A549 (cell line): Measurements from ENCODE around the gene DNM3. TPM values are rescaled to one million over a fixed set of nuclear protein-coding genes. Genes with fewer than 3 reads are reported as not detected.

Experiments used
- ATAC-seq, 2 experiments: fragments of 200-7000 bp in 1 of 2; fragments of >200 bp in 1 of 2; cut with Nextera tagmentation in 1 of 2; cut with Tn5 transposase in 1 of 2; 3 replicates each; pipeline versions ENCODE4 v1.8.0 to v1.9.1; 2018 to 2020; ENCODE audit warnings: mild to moderate bottlenecking in 1 of 2, moderate library complexity in 1 of 2
- CTCF ChIA-PET: fragments of 300-600 bp; sonication (Branson Sonifier 250); formaldehyde crosslinking; extraction: SDS; loops from one replicate; lab custom pipeline; 2021; ENCODE audit warnings: antibody characterized with exemption, inconsistent platforms; lab: Yijun Ruan, JAX
- POLR2A ChIA-PET: fragments of 350-600 bp; formaldehyde crosslinking; extraction: SDS; loops from one replicate; lab custom pipeline; 2021; ENCODE audit warnings: antibody characterized with exemption, inconsistent platforms; lab: Yijun Ruan, JAX
- DNase-seq, 2 experiments: peaks; one replicate each; pipeline versions ENCODE4 v3.0.0 to v3.0.0-alpha.2; 2011 to 2016; ENCODE audit warnings: low read depth in 1 of 2, low spot score in 1 of 2
- FAIRE-seq: peaks from 2 replicates; lab custom pipeline; 2011; peaks lifted over from hg19 to GRCh38; lab: Jason Lieb, UNC
- H3K27ac ChIP-seq, 2 experiments: fragments of >200 bp; sonication (Bioruptor Twin); formaldehyde crosslinking; 3 replicates each; pipeline ENCODE4 v1.5.1; 2016 to 2017
- H3K4me1 ChIP-seq: fragments of >200 bp; sonication (Bioruptor Twin); formaldehyde crosslinking; 3 replicates; pipeline ENCODE4 v1.6.1; 2016
- H3K4me2 ChIP-seq: fragments of >200 bp; sonication (Bioruptor Twin); formaldehyde crosslinking; 3 replicates; pipeline ENCODE4 v1.6.1; 2016
- H3K4me3 ChIP-seq: fragments of >200 bp; sonication (Bioruptor Twin); formaldehyde crosslinking; 3 replicates; pipeline ENCODE4 v1.5.1; 2016
- H3K9me3 ChIP-seq: fragments of >200 bp; sonication (Bioruptor Twin); formaldehyde crosslinking; 3 replicates; pipeline ENCODE4 v1.6.1; 2016
- BCL3 ChIP-seq: fragments of >200 bp; sonication (Bioruptor Twin); formaldehyde crosslinking; IDR thresholded peaks from 3 replicates; pipeline ENCODE4 v1.6.1; 2016
- EHF ChIP-seq: fragments of 250-450 bp; sonication (Bioruptor Pico); IDR thresholded peaks from 2 replicates; pipeline ENCODE4 v1.5.0; 2020; ENCODE audit warnings: mild to moderate bottlenecking
- ELK1 ChIP-seq: fragments of 150-350 bp; IDR thresholded peaks from 2 replicates; pipeline ENCODE4 v1.6.1; 2014; ENCODE audit warnings: low read depth, mild to moderate bottlenecking, low read length
- EP300 ChIP-seq, 2 experiments: fragments of >200 bp; sonication (Bioruptor Twin); formaldehyde crosslinking; IDR thresholded peaks; 2 replicates in 1 of 2; 3 replicates in 1 of 2; pipeline ENCODE4 v1.6.1; 2016 to 2017
- FOSB ChIP-seq: fragments of 250-450 bp; sonication (Bioruptor Pico); IDR thresholded peaks from 2 replicates; pipeline ENCODE4 v1.5.0; 2020; ENCODE audit warnings: mild to moderate bottlenecking, moderate library complexity
- FOSL2 ChIP-seq, 2 experiments: fragments of 450-650 bp in 1 of 2; fragments of >200 bp in 1 of 2; sonication (Bioruptor Twin) in 1 of 2; formaldehyde crosslinking; IDR thresholded peaks; 2 replicates each; pipeline versions ENCODE4 v1.5.0 to v1.6.1; 2016 to 2020; ENCODE audit warnings: mild to moderate bottlenecking in 1 of 2, moderate library complexity in 1 of 2
- FOXS1 ChIP-seq: fragments of 250-450 bp; sonication (Bioruptor Pico); IDR thresholded peaks from 2 replicates; pipeline ENCODE4 v1.5.0; 2020; ENCODE audit warnings: mild to moderate bottlenecking, moderate library complexity
- GATA3 ChIP-seq: IDR thresholded peaks from 2 replicates; pipeline ENCODE4 v1.6.1; 2012; ENCODE audit warnings: borderline replicate concordance
- HDAC2 ChIP-seq: fragments of 200-600 bp; sonication (generic); IDR thresholded peaks from 2 replicates; pipeline ENCODE4 v1.6.1; 2016
- HES2 ChIP-seq: fragments of >200 bp; sonication (Bioruptor Twin); formaldehyde crosslinking; IDR thresholded peaks from 2 replicates; pipeline ENCODE4 v1.6.1; 2016
- HEYL ChIP-seq: fragments of 250-450 bp; sonication (Bioruptor Pico); IDR thresholded peaks from 2 replicates; pipeline ENCODE4 v1.8.0; 2021; ENCODE audit warnings: mild to moderate bottlenecking, moderate library complexity
- HMGXB4 ChIP-seq: fragments of 250-450 bp; sonication (Bioruptor Pico); IDR thresholded peaks from 2 replicates; pipeline ENCODE4 v1.5.0; 2021; ENCODE audit warnings: mild to moderate bottlenecking, moderate library complexity, borderline replicate concordance
- HOXA7 ChIP-seq: fragments of 250-450 bp; sonication (Bioruptor Pico); IDR thresholded peaks from 2 replicates; pipeline ENCODE4 v1.5.0; 2020; ENCODE audit warnings: mild to moderate bottlenecking, moderate library complexity
- HOXB13 ChIP-seq: fragments of 250-450 bp; sonication (Bioruptor Pico); IDR thresholded peaks from 2 replicates; pipeline ENCODE4 v1.5.0; 2020; ENCODE audit warnings: low read depth, mild to moderate bottlenecking, moderate library complexity
- JUN ChIP-seq, 2 experiments: fragments of >200 bp; sonication (Bioruptor Twin); formaldehyde crosslinking; IDR thresholded peaks; 2 replicates in 1 of 2; 3 replicates in 1 of 2; pipeline ENCODE4 v1.6.1; 2016 to 2017
- JUNB ChIP-seq: fragments of >200 bp; sonication (Bioruptor Twin); formaldehyde crosslinking; IDR thresholded peaks from 2 replicates; pipeline ENCODE4 v1.6.1; 2016
- MAX ChIP-seq: IDR thresholded peaks from 2 replicates; pipeline ENCODE4 v1.6.1; 2012
- MAZ ChIP-seq: fragments of 150-350 bp; IDR thresholded peaks from 2 replicates; pipeline ENCODE4 v1.6.1; 2014; ENCODE audit warnings: antibody characterized with exemption, low read depth, low read length, borderline replicate concordance
- MYC ChIP-seq: IDR thresholded peaks from 2 replicates; pipeline ENCODE4 v1.6.1; 2012; ENCODE audit warnings: mild to moderate bottlenecking, inconsistent platforms, low read length, improper control_type of control experiment, borderline replicate concordance
- NFE2L2 ChIP-seq: fragments of 150-350 bp; conservative IDR thresholded peaks from 2 replicates; pipeline ENCODE4 v1.6.1; 2014; ENCODE audit warnings: low read length
- NR3C1 ChIP-seq: fragments of >200 bp; sonication (Bioruptor Twin); formaldehyde crosslinking; IDR thresholded peaks from 3 replicates; pipeline ENCODE4 v1.6.1; 2017
- POLR2A ChIP-seq: IDR thresholded peaks from 2 replicates; pipeline ENCODE4 v1.6.1; 2012; ENCODE audit warnings: mild to moderate bottlenecking, low read length
- RARB ChIP-seq: fragments of 250-450 bp; sonication (Bioruptor Pico); IDR thresholded peaks from 2 replicates; pipeline ENCODE4 v1.8.0; 2021; ENCODE audit warnings: mild to moderate bottlenecking, moderate library complexity
- RCOR1 ChIP-seq: fragments of 150-350 bp; IDR thresholded peaks from 2 replicates; pipeline ENCODE4 v1.6.1; 2014; ENCODE audit warnings: antibody characterized with exemption, low read length, low read depth
- RNF2 ChIP-seq: fragments of 200-600 bp; sonication (generic); IDR thresholded peaks from 2 replicates; pipeline ENCODE4 v1.6.1; 2016; ENCODE audit warnings: low read depth, mild to moderate bottlenecking, antibody characterized with exemption, moderate library complexity, borderline replicate concordance
- SMC3 ChIP-seq: fragments of >200 bp; sonication (Bioruptor Twin); formaldehyde crosslinking; IDR thresholded peaks from 3 replicates; pipeline ENCODE4 v1.6.1; 2018; ENCODE audit warnings: inconsistent platforms
- SREBF2 ChIP-seq: fragments of 450-650 bp; IDR thresholded peaks from 2 replicates; pipeline ENCODE4 v1.6.1; 2014; ENCODE audit warnings: mild to moderate bottlenecking, moderate library complexity
- TP53 ChIP-seq: fragments of 250-450 bp; sonication (Bioruptor Pico); IDR thresholded peaks from 2 replicates; pipeline ENCODE4 v1.5.0; 2021; ENCODE audit warnings: mild to moderate bottlenecking, moderate library complexity
- USF2 ChIP-seq: fragments of 450-650 bp; IDR thresholded peaks from 2 replicates; pipeline ENCODE4 v1.6.1; 2014; ENCODE audit warnings: antibody characterized with exemption
- ZC3H11A ChIP-seq: fragments of 450-650 bp; IDR thresholded peaks from 2 replicates; pipeline ENCODE4 v1.6.1; 2014; ENCODE audit warnings: antibody characterized with exemption, mild to moderate bottlenecking
- ZNF302 ChIP-seq: fragments of 250-450 bp; sonication (Bioruptor Pico); IDR thresholded peaks from 2 replicates; pipeline ENCODE4 v1.9.0; 2021; ENCODE audit warnings: inconsistent platforms, mild to moderate bottlenecking, moderate library complexity
- ZSCAN20 ChIP-seq: fragments of 250-450 bp; sonication (Bioruptor Pico); IDR thresholded peaks from 2 replicates; pipeline ENCODE4 v1.8.0; 2022; ENCODE audit warnings: mild to moderate bottlenecking, moderate library complexity
- WGBS: methylation state at CpG from one replicate; pipeline ENCODE4 v1.1.6; 2017; ENCODE audit errors: missing lambda C conversion rate; 5-methylcytosine and 5-hydroxymethylcytosine counted together
- polyA plus RNA-seq, 4 experiments: library from polyadenylated mRNA; depleted of rRNA in 3 of 4; stranded (reverse); fragments of >200 nt; fragmentation: RNase III in 1 of 4; extraction: RNeasy Plus Mini Kit Qiagen cat#74134 plus additional on column Dnase treatment in 1 of 4; gene quantifications; 2 replicates in 3 of 4; 3 replicates in 1 of 4; pipeline ENCODE4 v1.2.3, GENCODE V29; 2011 to 2017

DNM3 gene
- polyA plus RNA-seq, 2 of the 4 experiments (the other 2 are of a cell fraction): 0.57 to 1.5 TPM

GRCh38 chr1:172325531-172325930, 484.2 kb downstream of the DNM3 start:
- TF ChIP-seq RCOR1 (no peak), JUN (IDR thresholded peaks at IDR 0.05) (no peak), SMC3 (0 out of 3 replicates have a peak, but pooled peaks have one; percentile 8), MAZ (no peak), HOXB13 (CRISPR knock-in tag) (no peak), FOXS1 (CRISPR knock-in tag) (no peak), BCL3 (no peak), ELK1 (no peak), FOSL2 (IDR thresholded peaks at IDR 0.05) (no peak), FOSL2 (CRISPR knock-in tag; IDR thresholded peaks at IDR 0.05) (peak; percentile 81), RARB (CRISPR knock-in tag) (no peak), HEYL (CRISPR knock-in tag) (no peak), EP300 (IDR thresholded peaks at IDR 0.05) (no peak), JUNB (peak; percentile 57), RNF2 (no peak), NR3C1 (no peak), POLR2A (no peak), TP53 (CRISPR knock-in tag) (no peak), GATA3 (peak; percentile 45; the same call in 1 of the 2 replicates), MAX (no peak), HOXA7 (CRISPR knock-in tag) (no peak), SREBF2 (no peak), EHF (CRISPR knock-in tag) (no peak), HES2 (no peak), ZC3H11A (no peak), HDAC2 (no peak), NFE2L2 (no peak), FOSB (no peak), ZSCAN20 (CRISPR knock-in tag) (no peak), USF2 (no peak), MYC (no peak), HMGXB4 (CRISPR knock-in tag) (no peak), ZNF302 (CRISPR knock-in tag) (no peak)
- peak in 1 of 2 experiments; percentile 66 for DNase-seq
- H3K4me2 ChIP-seq: peak overlapping the region; percentile 45
- H3K27ac ChIP-seq: peak overlapping the region; percentile 74 to 95
- CTCF ChIA-PET: interaction anchor here (1.1 to 1.5 kb wide), 3 partner anchors 11 to 235 kb away, joined by 3 to 4 read pairs (median 4); no protein-coding TSS in a partner anchor
- no peak for FAIRE-seq
- peaks cover 51% of the 10 kb centered on the region for H3K4me1 ChIP-seq
- POLR2A ChIA-PET: interaction anchor here (0.6 to 1.8 kb wide), 2 partner anchors 17 to 33 kb away, joined by 3 to 7 read pairs; no protein-coding TSS in a partner anchor
- ATAC-seq: no peak
- no peak overlapping the region for H3K4me3 ChIP-seq
- 9% methylated on average over 2 of the region's 2 CpGs for WGBS
- H3K9me3 ChIP-seq: no peaks in the 10 kb centered on the region
